T-helper 1 cell treated with Interleukin-12 subunit alpha and Interleukin-12 subunit beta and Interleukin-4 antibody, amounts not matched to agents 30 μg/mL and 1 μg/mL, for 36 hours (primary cell): ENCODE measurements around the gene LDLRAD3.

Experiments
- H3K27ac Mint-ChIP-seq: one replicate; pipeline ENCODE4 v1.8.0; 2021; ENCODE audit warnings: mild to moderate bottlenecking, mixed read lengths
- H3K27me3 Mint-ChIP-seq: one replicate; pipeline ENCODE4 v1.8.0; 2021; ENCODE audit warnings: low read depth, mixed read lengths
- H3K36me3 Mint-ChIP-seq: one replicate; pipeline ENCODE4 v1.8.0; 2021; ENCODE audit warnings: low read depth, mixed read lengths
- H3K4me1 Mint-ChIP-seq: one replicate; pipeline ENCODE4 v1.8.0; 2021; ENCODE audit warnings: low read depth, mixed read lengths
- H3K4me3 Mint-ChIP-seq: one replicate; pipeline ENCODE4 v1.8.0; 2021; ENCODE audit warnings: mild to moderate bottlenecking, moderate library complexity, mixed read lengths
- H3K9me3 Mint-ChIP-seq: one replicate; pipeline ENCODE4 v1.8.0; 2021; ENCODE audit warnings: mixed read lengths

The LDLRAD3 gene

GRCh38 chr11:36097219-36097650 lies 153.4 kb downstream of the LDLRAD3 start:
- no peak overlapping the region for H3K27ac Mint-ChIP-seq
- H3K4me1 Mint-ChIP-seq: no peaks in the 10 kb centered on the region
- no peaks in the 10 kb centered on the region for H3K36me3 Mint-ChIP-seq
- no peaks in the 10 kb centered on the region for H3K9me3 Mint-ChIP-seq
- H3K27me3 Mint-ChIP-seq: peaks cover 18% of the 10 kb centered on the region
- no peak overlapping the region for H3K4me3 Mint-ChIP-seq

- H3K27ac Mint-ChIP-seq: no peak overlapping the region
- H3K36me3 Mint-ChIP-seq: no peaks in the 10 kb centered on the region
- H3K27me3 Mint-ChIP-seq: peaks cover 10% of the 10 kb centered on the region
- no peaks in the 10 kb centered on the region for H3K4me1 Mint-ChIP-seq
- no peak overlapping the region for H3K4me3 Mint-ChIP-seq
- no peaks in the 10 kb centered on the region for H3K9me3 Mint-ChIP-seq
Observed at GRCh38 chr11:36098087-36098486, 154.2 kb downstream of the LDLRAD3 start.

GRCh38 chr11:36098853-36099375 lies 155.1 kb downstream of the LDLRAD3 start:
- Mint-ChIP-seq H3K27ac (no peak overlapping the region), H3K4me3 (no peak overlapping the region), H3K36me3 (no peaks in the 10 kb centered on the region), H3K4me1 (no peaks in the 10 kb centered on the region), H3K27me3 (peaks cover 6% of the 10 kb centered on the region), H3K9me3 (no peaks in the 10 kb centered on the region)

GRCh38 chr11:36101466-36101865 lies 157.6 kb downstream of the LDLRAD3 start:
- Mint-ChIP-seq H3K27ac (no peak overlapping the region), H3K9me3 (no peaks in the 10 kb centered on the region), H3K4me3 (no peak overlapping the region), H3K4me1 (no peaks in the 10 kb centered on the region), H3K36me3 (no peaks in the 10 kb centered on the region), H3K27me3 (peaks cover 6% of the 10 kb centered on the region)

- H3K27me3 Mint-ChIP-seq: no peaks in the 10 kb centered on the region
- H3K36me3 Mint-ChIP-seq: no peaks in the 10 kb centered on the region
- H3K4me1 Mint-ChIP-seq: no peaks in the 10 kb centered on the region
- no peaks in the 10 kb centered on the region for H3K9me3 Mint-ChIP-seq
- no peak overlapping the region for H3K4me3 Mint-ChIP-seq
- no peak overlapping the region for H3K27ac Mint-ChIP-seq
Observed at GRCh38 chr11:36102868-36103267, 159.0 kb downstream of the LDLRAD3 start.

GRCh38 chr11:36103933-36104530 lies 160.2 kb downstream of the LDLRAD3 start:
- Mint-ChIP-seq H3K9me3 (no peaks in the 10 kb centered on the region), H3K36me3 (no peaks in the 10 kb centered on the region), H3K27me3 (no peaks in the 10 kb centered on the region), H3K4me1 (no peaks in the 10 kb centered on the region), H3K4me3 (no peak overlapping the region), H3K27ac (no peak overlapping the region)

- Mint-ChIP-seq H3K4me1 (no peaks in the 10 kb centered on the region), H3K27me3 (no peaks in the 10 kb centered on the region), H3K9me3 (no peaks in the 10 kb centered on the region), H3K27ac (no peak overlapping the region), H3K4me3 (no peak overlapping the region), H3K36me3 (no peaks in the 10 kb centered on the region)
Observed at GRCh38 chr11:36104660-36104992, 160.8 kb downstream of the LDLRAD3 start.

GRCh38 chr11:36105743-36106581 lies 162.1 kb downstream of the LDLRAD3 start:
- Mint-ChIP-seq H3K9me3 (no peaks in the 10 kb centered on the region), H3K27ac (no peak overlapping the region), H3K36me3 (no peaks in the 10 kb centered on the region), H3K4me3 (no peak overlapping the region), H3K27me3 (no peaks in the 10 kb centered on the region), H3K4me1 (peaks cover 4% of the 10 kb centered on the region)

- Mint-ChIP-seq H3K27me3 (no peaks in the 10 kb centered on the region), H3K36me3 (no peaks in the 10 kb centered on the region), H3K27ac (no peak overlapping the region), H3K4me3 (no peak overlapping the region), H3K4me1 (peaks cover 4% of the 10 kb centered on the region), H3K9me3 (no peaks in the 10 kb centered on the region)
Observed at GRCh38 chr11:36107547-36107946, 163.7 kb downstream of the LDLRAD3 start.

- H3K4me3 Mint-ChIP-seq: no peak overlapping the region
- H3K4me1 Mint-ChIP-seq: peaks cover 4% of the 10 kb centered on the region
- peaks cover 3% of the 10 kb centered on the region for H3K9me3 Mint-ChIP-seq
- no peak overlapping the region for H3K27ac Mint-ChIP-seq
- no peaks in the 10 kb centered on the region for H3K27me3 Mint-ChIP-seq
- H3K36me3 Mint-ChIP-seq: no peaks in the 10 kb centered on the region
Observed at GRCh38 chr11:36108881-36109589, 165.2 kb downstream of the LDLRAD3 start.

- Mint-ChIP-seq H3K4me1 (peaks cover 4% of the 10 kb centered on the region), H3K9me3 (peaks cover 3% of the 10 kb centered on the region), H3K36me3 (no peaks in the 10 kb centered on the region), H3K27me3 (no peaks in the 10 kb centered on the region), H3K4me3 (no peak overlapping the region), H3K27ac (no peak overlapping the region)
Observed at GRCh38 chr11:36109590-36109849, 165.7 kb downstream of the LDLRAD3 start.

GRCh38 chr11:36109850-36110606 lies 166.2 kb downstream of the LDLRAD3 start:
- Mint-ChIP-seq H3K27me3 (no peaks in the 10 kb centered on the region), H3K4me1 (peaks cover 4% of the 10 kb centered on the region), H3K36me3 (no peaks in the 10 kb centered on the region), H3K27ac (no peak overlapping the region), H3K4me3 (peak overlapping the region; percentile 29), H3K9me3 (peaks cover 7% of the 10 kb centered on the region)

- no peak overlapping the region for H3K27ac Mint-ChIP-seq
- H3K27me3 Mint-ChIP-seq: no peaks in the 10 kb centered on the region
- no peak overlapping the region for H3K4me3 Mint-ChIP-seq
- H3K9me3 Mint-ChIP-seq: peaks cover 7% of the 10 kb centered on the region
- H3K4me1 Mint-ChIP-seq: peaks cover 4% of the 10 kb centered on the region
- no peaks in the 10 kb centered on the region for H3K36me3 Mint-ChIP-seq
Observed at GRCh38 chr11:36110668-36111410, 167.0 kb downstream of the LDLRAD3 start.

GRCh38 chr11:36114095-36114494 lies 170.2 kb downstream of the LDLRAD3 start:
- Mint-ChIP-seq H3K27ac (no peak overlapping the region), H3K27me3 (peaks cover 7% of the 10 kb centered on the region), H3K4me3 (no peak overlapping the region), H3K4me1 (peaks cover 4% of the 10 kb centered on the region), H3K9me3 (peaks cover 7% of the 10 kb centered on the region), H3K36me3 (no peaks in the 10 kb centered on the region)
